Activated T-cell treated with anti-CD3 and anti-CD28 coated beads, Interleukin-2, amount 50 U/mL, for 48 hours (primary cell): ENCODE data around the gene ZMYND15.

Experiments
- DNase-seq, 2 experiments: peaks; one replicate each; pipeline ENCODE4 v3.0.0-alpha.2; 2020

ZMYND15 gene

GRCh38 chr17:4788807-4789700 is 49.4 kb downstream of the ZMYND15 start, which contains the start of gene GLTPD2:
GLTPD2 (plus strand) TSS chr17:4788964; CDS start chr17:4789012, 48 bp downstream.
- no peak for DNase-seq

GRCh38 chr17:4789701-4789950 is 50.0 kb downstream of the ZMYND15 start:
- DNase-seq: no peak

GRCh38 chr17:4789951-4790704 is 50.5 kb downstream of the ZMYND15 start:
- peak; percentile 86 to 91 for DNase-seq

- no peak for DNase-seq
Observed at GRCh38 chr17:4790705-4791088, 51.1 kb downstream of the ZMYND15 start.

- no peak for DNase-seq
Observed at GRCh38 chr17:4795168-4795567, 55.5 kb downstream of the ZMYND15 start.
